ENCODE measurements around the gene LRRC8A.

- TF ChIP-seq CTCF (IDR thresholded peaks at IDR 0.05): no peak
- no peak for TF ChIP-seq POLR2A (IDR thresholded peaks at IDR 0.05)
Measured at GRCh38 chr9:128943832-128944620, 62.1 kb downstream of the LRRC8A start.

Measured in esophagus squamous epithelium (tissue), 4 donors.